Activated CD8-positive, alpha-beta memory T cell treated with anti-CD3 and anti-CD28 coated beads for 4 hours (primary cell): ENCODE measurements around the gene RNU1-1.
"Not testable (repeated sequence)": the region's sequence is repeated elsewhere in the genome, so short reads cannot be mapped to it uniquely, and the experiment has no call there.

Experiments
- DNase-seq, 2 donors: peaks; one replicate each; pipeline ENCODE4 v3.0.0-alpha.2; 2020; ENCODE audit warnings: low read depth in 2 of 2

RNU1-1 gene

DNA sequence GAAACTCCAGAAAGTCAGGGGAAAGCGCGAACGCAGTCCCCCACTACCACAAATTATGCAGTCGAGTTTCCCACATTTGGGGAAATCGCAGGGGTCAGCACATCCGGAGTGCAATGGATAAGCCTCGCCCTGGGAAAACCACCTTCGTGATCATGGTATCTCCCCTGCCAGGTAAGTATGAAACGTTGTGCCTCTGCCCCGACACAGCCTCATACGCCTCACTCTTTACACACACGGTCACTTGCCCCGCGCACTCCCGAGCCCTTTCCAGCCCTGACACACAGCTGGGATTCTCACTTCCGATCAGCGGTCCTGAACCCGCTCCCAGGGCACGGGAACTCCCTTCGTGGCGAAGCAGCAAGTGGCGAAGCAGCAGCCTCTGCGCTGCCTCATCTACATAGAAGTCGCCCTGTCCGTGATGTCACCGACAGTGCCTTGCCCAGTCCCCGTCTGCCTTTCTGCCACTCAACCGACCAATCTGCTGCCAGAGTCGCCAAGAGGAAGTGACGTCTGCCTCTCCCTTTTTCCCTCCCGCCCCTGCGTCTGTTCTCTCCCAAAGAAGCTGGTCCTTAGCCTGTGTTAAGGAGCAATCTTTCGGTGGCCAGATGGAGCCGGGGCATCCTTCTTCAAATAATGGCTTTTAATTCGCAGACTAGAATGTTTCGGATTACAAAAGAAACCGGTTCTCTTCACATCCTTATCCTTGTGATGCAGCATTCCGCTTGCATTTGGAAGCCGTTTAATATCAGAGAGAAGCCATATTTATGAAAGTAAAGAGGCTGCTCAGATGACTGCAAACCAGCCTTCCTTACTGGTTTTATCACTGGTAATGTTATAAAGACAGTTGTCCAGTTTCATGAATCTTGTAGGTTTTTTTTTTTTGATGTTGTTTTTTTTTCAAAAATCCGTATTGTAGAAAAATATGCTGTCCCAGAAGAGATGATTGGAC is at the start of gene RNU1-1:
RNU1-1 (minus strand) TSS at position 179 of the 949 bp plus-strand sequence.
- DNase-seq = peak; percentile 39 to 61

- not testable (repeated sequence) for DNase-seq
Measured at GRCh38 chr1:16561035-16561434, 47.0 kb upstream of the RNU1-1 start.

- not testable (repeated sequence) for DNase-seq
Measured at GRCh38 chr1:16560498-16560897, 46.4 kb upstream of the RNU1-1 start.

GRCh38 chr1:16559688-16560087 is 45.6 kb upstream of the RNU1-1 start:
- not testable (repeated sequence) for DNase-seq

GRCh38 chr1:16557034-16557433 is 42.9 kb upstream of the RNU1-1 start:
- not testable (repeated sequence) for DNase-seq

DNA sequence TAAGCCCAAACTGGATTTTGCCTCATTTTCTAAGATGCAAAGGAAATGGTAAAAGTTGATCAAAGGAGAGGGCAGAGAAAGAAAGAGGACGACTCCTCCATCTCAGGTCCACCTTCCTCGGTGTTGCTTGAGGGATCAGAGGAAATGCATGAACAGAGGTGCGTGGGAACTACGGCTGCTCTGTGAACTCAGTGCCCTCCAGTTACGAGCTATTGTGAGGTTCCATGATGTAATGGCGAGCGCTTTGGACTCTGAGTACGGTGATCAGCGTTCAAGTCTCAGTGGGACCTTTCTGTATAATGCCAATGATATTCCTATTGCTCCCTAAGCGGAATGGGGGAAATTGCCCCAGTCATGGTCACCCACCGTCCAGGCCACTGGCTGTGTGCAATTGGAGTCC is 39.2 kb upstream of the RNU1-1 start:
- DNase-seq = not testable (repeated sequence)

DNA sequence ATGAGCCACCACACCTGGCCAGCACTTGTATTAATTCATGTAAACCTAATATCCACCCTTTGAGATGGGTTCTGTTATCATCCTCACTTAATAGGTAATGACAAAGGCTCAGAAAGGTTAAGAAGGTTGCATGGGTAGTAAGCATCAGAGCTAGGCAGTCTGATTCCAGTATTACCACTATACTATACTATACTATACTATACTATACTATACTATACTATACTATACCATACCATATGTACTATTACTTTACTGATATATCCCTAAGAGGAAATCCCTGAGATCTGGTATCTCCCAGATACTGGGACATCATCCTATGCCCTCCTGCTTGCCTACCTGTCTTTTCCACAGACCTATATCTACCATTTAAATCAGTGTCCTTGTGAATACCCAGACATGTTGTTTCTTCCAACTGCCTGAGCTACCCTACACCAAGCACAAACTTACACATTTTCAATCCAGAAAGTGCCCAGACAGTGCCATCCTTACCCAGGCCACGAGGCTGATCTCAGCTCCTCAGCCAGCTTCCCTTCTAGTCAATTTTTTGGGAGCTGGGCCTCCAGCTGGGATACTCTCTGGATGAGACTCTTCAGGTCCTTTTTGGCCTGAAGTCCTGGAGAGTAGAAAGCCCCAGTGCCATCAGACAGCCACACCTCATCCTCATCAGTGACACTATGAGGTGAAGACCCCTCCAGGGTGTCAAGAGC is 36.3 kb upstream of the RNU1-1 start:
- not testable (repeated sequence) for DNase-seq

GRCh38 chr1:16549545-16549944 is 35.5 kb upstream of the RNU1-1 start:
- DNase-seq = not testable (repeated sequence)

DNA sequence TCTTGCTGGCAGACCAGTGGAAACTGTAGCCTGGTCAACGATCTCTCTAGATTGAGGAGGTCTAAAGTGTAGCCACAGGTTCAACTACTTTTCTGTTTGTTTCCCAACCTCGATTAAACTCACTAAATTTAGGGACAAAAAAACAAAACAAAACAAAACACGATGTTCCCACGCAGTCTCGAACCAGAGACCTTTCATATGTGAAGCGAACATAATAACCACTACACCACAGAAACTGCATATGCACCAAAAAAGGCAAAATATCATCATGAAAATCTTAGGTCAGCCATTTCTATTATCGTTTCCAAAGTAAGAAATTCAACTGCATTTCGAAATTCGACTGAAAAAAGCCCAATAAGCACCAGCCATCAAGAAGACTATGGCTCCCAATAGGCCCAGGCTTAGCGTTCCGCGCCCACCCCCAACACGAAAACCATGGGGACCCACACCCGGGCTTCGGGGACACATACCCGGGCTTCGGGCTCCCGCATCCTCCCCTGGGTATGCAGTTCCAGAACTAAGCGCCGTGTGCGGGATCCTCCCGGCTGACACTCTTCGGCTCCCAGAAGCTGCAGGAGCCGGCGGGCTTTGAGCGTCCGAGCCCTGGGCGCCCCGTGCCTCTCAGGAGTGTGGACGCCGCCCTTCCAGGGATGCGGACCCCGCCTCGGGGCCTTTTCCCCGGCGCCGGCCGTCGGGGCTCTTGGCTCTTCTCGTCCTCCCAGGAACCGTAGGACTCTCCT is 33.6 kb upstream of the RNU1-1 start:
- DNase-seq = not testable (repeated sequence)

- DNase-seq = not testable (repeated sequence)
Measured at GRCh38 chr1:16545682-16546095, 31.6 kb upstream of the RNU1-1 start.

DNA sequence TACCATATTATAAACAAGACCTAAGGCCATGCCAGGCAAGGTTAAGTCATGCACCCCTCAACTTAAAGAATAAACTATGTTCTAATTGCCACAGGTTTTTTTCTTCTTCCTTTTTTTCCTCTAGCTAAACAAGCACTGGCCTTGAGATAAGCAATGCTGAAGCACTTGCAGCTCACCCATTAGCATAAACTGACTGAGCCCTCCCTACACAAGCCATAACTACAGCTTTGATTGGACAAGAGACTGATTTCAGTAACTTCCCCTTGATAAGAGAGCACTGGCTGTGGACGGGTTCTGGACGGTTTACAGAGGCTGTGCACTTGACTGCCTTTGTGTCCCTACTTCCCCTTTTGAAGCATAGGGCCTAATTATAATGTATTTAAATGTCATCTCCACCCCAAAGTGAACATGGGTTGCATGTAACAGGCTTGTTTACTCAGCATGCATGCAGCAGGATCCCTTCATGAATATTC is 26.4 kb upstream of the RNU1-1 start:
- DNase-seq = not testable (repeated sequence)

GRCh38 chr1:16537528-16537927 is 23.4 kb upstream of the RNU1-1 start:
- not testable (repeated sequence) for DNase-seq

DNA sequence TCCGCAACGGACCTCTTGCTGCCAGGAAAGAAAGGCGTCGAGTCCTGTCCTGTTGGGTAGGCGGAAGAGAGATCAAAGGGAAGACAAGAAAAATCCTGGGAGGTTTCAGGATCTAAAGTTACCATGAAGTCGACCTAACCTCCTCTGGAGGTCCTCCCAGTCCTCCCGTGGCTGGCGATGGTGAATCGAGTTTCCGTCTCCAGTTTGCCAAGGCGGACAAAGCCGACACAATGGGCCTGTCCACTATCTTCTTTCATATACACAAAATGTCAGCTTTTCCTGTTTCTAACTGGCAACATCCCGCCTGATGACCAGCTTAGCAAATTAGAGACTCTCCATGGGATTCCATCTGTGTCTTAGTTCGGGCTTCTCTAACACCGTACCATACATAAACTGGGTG is 22.7 kb upstream of the RNU1-1 start:
- DNase-seq = not testable (repeated sequence)

- not testable (repeated sequence) for DNase-seq
Measured at GRCh38 chr1:16535898-16536297, 21.8 kb upstream of the RNU1-1 start.

GRCh38 chr1:16535487-16535886 is 21.4 kb upstream of the RNU1-1 start:
- DNase-seq = not testable (repeated sequence)

- not testable (repeated sequence) for DNase-seq
Measured at GRCh38 chr1:16534829-16535456, 20.9 kb upstream of the RNU1-1 start.

- not testable (repeated sequence) for DNase-seq
Measured at GRCh38 chr1:16534239-16534828, 20.2 kb upstream of the RNU1-1 start.

DNA sequence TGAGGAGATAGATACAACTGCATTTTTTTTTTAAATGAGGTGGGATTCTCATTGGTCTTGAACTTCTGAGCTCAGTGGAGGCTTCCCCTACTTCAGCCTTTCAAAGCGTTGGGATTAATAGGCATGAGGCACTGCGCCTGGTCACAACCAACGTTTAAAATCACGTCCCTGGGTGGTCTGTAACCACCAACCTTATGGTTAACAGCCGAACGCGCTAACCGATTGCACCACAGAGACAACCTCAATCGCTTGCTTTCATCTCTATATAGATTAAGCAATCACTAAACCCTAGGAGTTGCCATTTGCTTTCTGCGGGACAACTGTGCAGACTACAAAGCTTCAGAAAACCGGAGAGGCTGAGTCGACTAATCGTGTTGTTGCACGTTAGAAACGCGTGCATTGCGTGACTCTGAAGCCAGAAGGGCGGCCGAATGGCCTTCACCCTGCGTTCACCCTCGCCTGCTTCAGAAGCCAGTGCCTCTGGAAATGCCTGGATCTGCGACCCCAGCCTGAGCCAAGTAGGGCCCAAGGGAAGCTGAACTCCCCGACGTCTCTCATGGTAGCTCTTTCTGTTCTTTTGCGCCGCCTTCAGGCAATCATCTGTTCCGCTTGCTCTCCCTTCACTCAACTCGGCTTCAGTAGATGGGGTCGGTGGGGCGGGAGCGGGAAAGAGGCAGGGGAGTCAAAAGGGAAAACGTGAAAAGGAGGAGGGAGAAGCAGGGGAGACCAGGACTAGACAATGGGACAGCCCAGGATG is 18.3 kb upstream of the RNU1-1 start:
- DNase-seq = not testable (repeated sequence)

DNA sequence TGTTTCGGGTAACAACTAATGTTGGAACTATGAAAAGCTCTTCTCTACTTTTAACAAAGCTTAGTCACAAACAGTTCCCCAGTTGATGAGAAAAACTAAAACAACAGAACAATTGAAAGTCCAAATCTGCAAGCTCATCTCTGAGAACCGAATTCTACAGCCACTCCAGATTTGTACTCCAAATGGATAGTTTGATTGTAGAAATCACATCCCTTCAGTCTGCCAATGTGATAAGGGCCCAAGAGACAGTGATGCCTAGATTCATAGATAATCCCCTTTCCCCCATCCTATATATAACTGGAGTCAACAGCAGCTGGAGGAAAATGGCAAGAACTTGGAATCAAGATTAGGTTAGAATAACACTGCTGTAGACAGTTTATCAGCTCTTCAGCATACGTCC is 14.3 kb upstream of the RNU1-1 start:
- not testable (repeated sequence) for DNase-seq

DNA sequence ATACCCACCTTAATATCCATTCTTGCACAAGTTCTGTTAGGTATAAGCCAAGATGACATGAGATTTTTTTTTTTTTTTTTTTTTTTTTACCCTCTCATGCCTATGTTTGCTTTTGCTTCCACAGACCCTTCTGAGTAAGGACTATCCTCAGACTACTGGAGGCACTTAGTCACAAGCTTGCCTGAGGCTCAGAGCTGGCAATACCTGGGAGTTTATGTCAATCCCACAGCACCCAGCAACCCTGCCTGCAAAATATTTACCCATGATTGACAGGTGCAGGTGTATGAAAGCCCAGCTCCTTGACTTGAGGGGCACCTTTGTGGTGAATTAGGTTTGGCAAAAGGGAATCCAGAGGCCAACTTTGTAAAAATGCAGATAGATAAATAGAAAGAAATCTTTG is 11.7 kb upstream of the RNU1-1 start:
- not testable (repeated sequence) for DNase-seq
